ENCODE measurements around the gene ENTPD2.
A peak's percentile ranks its signal among the peaks of the same experiment; 100 is the strongest.
"Not testable (repeated sequence)": the region's sequence is repeated elsewhere in the genome, so short reads cannot be mapped to it uniquely, and the experiment has no call there.

ENTPD2 gene

DNA sequence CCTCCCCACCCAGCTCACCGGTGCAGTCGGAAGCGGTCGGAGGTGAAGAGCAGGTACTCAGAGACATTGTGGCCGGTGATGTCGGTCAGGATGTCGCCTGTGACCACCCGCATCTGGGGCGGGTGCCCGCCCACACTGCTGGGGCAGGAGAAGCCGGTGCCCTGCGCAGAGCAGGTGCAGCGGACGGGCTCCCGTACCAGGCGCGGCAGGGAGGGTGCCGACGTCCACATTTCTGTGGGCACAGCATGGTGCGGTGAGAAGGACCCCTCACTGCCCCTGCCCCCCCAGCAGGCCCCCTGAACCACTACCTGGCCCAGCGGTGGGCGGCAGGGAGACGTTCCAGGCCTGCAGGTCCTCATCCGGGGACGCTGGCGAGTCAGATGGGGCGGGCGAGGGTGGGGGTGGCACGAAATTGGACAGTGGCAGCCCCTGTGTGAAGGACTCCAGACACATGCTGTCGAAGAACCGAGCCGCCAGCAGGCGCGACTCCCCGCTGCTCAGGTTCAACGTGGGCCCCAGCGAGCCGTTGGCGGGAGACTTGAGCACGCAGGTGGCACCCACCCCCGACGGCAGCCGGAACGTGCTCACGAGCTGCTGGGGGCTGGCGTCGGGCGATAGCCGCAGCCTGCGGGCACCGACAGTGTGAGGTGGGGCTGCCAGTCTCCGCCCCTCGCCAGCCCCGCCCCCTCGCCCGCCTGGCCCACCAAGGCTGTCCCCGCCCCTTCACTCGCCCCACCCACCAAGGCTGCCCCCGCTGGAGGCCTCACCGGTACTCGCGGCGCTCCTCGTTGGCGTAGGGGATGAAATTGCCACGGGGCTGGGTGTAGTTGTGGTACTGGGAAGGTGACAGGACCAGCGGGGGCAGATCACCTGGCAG is 40.9 kb downstream of the ENTPD2 start:
- DNase-seq, result no peak

DNA sequence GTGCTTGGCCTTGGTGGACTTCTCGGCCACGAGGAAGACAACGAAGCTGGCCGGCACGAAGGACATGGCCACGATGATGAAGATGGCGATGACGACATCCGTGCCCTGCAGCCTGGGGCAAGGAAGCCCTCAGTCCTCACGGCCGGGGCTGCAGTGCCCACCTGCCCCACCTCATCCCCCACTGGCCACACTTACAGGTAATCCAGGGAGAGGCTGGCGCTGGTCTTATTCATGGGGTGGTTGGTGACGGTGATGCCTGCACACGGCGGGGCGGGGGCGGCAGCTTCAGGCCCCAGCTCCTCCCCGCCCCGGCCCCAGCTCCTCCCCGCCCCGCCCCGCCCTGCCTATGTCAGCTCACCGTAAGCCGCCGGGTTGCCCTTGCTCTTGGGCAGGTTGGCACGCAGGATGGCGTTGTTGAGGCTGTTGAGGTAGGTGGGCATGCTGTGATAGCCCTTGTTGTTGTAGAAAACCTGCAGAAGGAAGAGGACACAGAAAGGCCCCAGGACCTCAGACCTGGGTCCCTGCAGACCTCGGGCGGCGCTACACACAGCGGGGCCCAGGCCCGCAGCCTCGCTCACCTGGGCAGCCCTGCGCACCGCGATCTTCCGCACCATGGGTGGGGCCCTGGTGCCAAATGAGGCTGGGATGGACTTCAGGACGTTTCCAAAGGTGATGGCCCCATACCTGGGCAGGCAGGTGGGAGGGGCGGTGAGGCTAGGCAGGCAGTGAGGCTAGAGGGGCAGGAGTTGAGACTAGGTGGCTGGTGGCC is 41.8 kb downstream of the ENTPD2 start:
- no peak for DNase-seq

DNA sequence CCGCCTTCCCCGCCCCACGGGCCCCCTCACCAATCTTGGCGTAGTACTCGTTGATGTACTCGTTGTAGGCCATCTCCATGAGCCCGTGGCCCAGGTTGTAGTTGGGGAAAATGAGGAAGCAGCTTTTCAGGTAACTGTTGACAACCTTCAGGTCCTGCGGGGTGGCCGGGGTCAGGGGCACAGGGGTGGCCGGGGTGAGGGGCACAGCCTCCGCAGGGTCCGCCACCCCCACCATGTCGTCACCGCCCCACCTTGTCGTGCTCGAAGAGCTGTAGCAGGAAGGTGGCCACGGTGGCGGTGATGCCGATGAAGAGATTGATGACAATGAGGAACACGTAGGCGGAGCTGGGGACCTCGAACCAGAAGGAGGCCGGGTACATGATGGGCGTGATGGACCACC is 42.7 kb downstream of the ENTPD2 start:
- no peak for DNase-seq

DNA sequence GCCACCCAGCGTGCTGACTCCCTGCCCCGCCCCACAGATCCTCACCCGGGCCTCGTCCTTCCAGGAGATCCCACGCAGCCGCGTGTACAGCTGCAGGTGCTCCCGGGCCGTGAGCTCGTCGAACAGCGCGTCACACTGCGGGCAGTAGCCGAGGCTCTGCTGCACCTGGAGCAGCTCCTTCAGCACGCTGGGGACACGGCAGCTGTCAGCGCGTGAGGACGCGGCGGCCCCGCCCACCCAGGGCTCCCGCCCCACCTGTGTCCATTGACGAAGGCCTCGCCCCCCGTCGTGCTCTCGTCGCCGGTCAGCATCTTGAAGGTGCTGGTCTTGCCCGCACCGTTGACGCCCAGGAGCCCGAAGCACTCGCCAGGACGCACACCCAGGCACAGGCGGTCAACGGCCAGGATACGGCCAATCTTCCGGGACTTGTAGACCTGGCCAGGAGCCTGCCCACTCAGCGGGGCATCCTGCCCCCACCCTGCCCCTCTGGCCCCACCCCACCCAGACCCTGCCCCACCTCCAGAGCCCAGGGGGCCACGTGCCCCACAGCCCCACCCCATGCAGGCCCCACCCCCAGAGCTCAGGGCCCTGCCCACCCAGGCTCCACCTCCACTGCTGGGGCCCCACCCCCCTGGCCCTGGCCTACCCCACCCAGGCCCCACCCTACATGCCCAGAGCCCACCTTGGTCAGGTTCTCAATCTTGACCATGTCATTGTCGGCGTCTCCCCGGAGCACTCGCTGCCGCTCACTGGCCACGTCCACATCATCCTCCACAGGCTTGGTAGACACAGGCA is 43.7 kb downstream of the ENTPD2 start:
- no peak for DNase-seq

DNA sequence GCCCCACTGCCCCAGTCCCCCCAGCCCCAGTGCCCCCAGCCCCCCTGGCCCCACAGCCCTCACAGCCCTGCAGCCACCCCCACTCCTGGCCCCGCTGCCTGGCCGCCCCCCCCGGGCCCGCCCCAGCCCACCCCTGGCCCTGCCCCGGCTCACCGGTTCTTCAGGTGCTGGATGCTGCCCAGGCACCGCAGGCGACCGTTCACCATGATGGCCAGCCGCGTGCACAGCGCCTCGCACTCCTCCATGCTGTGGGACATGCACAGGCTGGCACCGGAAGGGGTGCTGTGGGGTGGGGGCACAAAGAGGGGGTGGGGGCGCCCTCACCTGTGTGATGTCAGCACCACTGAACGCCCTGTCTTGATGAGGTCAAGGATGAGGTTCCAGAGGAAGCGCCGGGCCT is 44.6 kb downstream of the ENTPD2 start:
- no peak for DNase-seq

DNA sequence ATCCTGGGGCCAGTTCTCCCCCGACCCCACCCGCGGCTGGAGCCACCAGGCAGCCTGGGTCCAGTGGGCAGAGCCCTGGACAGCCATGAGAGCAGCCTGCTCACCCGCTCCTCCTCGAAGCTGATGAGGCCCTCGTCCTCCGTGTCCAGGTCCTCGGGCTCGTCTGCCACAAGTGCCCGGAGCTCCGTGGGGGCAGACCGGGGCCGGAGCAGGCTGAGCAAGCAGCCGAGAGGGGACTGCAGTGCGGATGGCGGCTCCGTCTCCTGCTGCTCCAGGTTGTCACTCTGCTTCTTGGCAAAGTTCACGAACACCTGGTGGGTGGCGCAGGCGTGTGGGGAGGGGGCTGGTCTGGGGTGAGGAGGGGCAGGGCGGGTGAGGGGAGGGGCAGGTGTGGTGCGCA is 45.5 kb downstream of the ENTPD2 start:
- DNase-seq, result no peak

DNA sequence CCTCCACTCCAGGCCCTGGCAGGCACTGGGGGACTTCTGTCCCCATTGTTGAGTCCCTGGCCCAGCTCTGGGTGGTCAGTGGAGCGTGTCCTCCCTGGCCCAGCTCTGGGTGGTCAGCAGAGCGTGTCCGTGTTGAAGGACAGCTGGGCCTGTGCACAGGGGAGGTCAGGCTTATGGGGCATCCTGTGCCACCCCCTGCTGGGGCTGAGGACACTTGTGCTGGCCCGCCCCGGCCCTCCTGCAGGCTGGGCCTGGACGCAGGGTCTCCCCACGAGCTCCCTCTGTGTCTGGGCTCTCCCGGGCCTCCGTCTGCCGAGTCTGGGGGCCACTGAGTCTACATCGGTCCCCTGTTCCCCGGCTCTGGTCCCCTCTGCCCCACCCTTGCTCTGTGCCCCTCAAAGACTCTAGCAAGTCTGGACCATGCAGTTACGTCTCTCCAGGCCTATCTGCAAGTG is 46.0 kb downstream of the ENTPD2 start:
- no peak for DNase-seq

DNA sequence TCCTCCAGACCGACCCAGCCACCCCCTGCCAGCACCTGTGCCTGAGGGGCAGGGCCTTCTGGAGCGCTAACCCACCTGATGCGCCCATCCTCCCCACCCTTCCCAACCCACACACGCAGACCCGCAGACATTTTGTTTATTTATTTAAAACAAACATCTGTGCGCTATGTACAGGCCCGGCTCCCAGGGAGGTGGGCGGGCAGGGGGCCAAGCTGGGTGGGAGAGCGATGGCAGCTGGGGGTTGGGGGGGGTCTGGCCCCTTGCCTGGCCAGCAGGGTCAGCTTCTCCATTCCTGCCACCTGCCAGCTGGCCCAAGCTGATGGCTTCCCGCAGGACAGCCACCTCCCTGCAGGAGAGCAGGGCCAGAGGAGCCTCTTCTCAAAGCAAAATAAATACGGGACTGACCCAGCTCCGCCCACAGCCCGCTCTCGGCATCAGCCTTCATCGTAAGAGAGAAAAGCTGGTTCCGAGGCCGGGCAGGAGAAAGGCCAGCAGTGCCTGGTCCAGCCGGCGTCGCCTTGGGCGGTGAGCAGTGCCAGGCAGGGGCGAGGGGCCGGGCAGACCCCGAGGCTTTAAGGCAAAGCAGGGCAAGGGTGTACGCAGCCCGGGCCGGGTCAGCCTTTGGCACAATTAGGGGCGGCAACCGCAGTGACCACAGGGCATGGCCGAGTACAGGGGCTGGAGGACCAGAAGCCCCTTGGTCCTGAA is 46.6 kb downstream of the ENTPD2 start:
- peak; percentile 32 for DNase-seq

DNA sequence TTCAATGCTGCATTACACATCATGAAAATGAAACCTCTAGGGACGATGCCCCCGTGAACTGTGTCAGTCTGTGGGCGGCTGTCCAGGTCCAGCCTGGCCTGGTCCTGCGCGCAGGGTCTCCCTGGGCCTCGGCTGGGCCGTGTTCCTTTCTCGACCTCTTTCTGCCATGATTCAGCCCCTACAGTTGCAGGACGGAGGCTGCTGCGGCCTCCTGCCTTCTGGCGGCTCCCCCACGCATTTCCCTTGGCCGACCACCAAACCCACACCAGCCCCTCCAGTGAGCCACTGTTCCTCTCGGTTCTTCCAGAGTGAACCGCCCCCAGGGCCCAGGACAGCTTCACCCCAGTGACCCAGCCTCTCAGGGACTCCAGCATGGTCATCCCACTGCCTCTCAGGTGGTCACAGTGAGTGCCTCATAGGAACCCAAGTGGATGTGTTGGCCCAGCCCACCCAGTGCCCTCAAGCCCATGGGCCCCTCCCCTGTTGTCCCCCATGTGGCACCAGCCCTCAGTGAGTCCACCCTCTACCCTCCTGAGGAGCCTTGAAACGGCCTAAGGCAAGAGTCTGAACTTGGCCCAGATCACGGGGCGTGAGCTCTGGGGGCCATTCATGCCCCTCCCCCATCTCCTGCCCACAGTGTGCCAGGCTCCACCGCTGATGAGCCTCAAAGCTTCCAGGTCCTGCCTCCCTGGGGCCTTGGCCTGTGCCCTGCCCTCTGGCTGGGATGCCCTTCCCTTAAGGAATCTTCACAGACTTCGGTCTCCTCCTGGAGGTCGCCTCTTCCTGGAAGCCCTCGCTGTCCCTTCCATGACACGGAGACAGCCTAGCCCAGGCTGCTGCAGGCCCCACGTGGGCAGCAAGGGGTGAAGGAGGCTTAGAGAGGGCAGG is 47.5 kb downstream of the ENTPD2 start:
- DNase-seq, result no peak

DNA sequence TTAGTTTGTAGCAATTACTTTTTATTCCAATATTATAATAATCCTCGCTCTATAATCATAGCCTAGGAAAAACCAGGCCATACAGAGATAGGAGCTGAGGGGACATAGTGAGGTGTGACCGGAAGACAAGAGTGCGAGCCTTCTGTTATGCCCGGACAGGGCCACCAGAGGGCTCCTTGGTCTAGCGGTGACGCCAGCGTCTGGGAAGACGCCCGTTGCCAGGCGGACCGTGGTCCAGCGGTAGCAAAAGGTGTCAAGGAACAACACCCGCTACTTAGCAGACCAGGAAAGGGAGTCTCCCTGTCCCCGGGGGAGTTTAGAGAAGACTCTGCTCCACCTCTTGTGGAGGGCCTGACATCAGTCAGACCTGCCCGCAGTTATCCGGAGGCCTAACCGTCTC is 49.6 kb downstream of the ENTPD2 start:
- DNase-seq, result not testable (repeated sequence)

DNA sequence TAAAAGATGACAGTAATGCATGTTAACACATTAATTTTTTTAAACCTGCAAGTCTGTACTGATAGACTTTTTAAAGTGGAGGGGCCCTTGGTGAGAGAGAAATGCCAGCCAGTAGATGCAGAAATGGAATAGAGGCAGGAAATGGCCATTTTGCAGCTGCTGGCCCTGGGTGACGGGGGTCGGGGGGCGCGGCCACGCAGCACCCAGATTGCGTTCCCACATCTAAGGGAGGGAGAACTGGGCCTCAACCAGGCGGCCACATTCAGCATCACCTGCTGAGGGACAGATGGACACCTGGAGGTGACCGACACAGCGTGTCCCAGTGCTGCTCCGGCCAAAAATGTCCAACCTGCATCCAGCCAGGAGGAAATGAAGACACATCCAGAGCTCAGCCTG is 51.2 kb downstream of the ENTPD2 start:
- DNase-seq, result no peak

DNA sequence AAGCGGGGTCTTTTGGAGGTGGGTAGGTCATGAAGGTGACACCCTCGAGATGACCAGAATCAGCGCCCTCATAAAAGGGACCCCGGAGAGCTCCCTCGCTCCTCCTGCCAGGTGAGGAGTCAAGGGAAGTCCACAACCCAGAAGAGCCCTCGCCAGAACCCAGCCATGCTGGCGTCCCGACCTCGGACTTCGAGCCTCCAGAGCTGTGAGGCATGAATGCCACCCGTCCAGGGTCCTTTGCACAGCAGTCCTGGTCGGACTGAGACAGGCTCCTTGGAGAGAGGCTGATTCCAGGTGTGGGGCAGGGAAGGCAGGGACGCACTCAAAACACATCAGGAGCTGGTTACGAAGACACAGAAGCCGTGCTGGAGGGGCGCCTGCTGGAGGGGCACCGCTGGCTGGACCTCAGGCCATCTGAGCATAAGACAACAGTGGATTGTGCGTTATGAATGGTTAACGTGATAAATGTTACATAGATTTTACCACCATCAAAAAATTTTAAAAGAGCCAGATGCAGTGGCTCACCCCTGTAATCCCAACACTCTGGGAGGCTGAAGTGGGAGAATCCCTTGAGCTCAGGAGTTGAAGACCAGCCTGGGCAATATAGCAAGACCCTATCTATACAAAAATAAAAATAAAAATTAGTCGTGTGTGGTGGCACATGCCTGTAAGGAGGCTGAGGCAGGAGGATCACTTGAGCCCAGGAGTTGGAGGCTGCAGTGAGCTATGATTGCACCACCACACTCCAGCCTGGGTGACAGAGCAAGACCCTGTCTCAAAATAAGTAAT is 51.8 kb downstream of the ENTPD2 start:
- no peak for DNase-seq

DNA sequence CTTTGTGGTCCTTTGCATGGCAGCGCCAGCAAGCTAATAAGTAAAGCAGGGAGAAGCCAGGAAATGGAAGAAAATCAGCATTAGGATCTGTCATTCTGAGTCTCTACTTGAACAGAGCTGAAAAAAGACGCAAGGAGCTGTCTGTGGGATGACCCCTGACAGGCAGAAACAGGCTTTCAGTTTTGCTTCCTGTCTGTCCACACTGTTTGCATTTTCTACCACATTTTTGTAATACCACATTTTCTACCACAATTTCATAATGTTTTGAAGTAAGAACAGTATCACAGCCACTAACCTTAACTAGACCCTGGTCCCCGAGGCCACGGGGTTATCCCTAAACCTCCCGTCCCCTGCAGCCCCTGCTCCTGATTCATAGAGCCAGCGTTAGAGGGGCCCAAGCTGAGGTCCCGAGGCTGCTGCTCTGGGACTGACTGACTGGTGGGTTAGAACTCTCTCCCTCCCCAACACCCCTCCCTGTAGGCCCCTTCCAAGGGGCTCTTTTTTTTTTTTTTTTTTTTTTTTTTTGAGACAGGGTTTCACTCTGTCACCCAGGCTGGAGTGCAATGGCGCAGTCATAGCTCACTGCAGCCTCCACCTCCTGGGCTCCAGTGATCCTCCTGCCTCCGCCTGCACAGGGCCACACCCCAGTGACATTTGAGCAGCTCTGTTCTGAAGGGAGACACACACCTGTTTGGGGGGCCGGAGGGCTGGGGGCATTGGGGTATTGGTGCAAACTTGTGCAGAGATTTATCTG is 53.5 kb downstream of the ENTPD2 start:
- no peak for DNase-seq

Data from NCI-H345 (cell line).